DND-41 (cell line): ENCODE measurements around the gene NCKAP5L.

Experiments
- ATAC-seq: fragments of 200-7000 bp; cut with Tn5 transposase; 3 replicates; pipeline ENCODE4 v1.9.1; 2021; ENCODE audit warnings: low read depth; ENCODE audit not compliant: insufficient read depth
- DNase-seq: peaks from one replicate; pipeline ENCODE4 v3.0.0-alpha.2; 2020
- H2AFZ ChIP-seq: 2 replicates; pipeline ENCODE4 v1.6.0; 2012; ENCODE audit warnings: low read depth, low read length
- H3K27ac ChIP-seq: 2 replicates; pipeline ENCODE4 v1.5.1; 2012; ENCODE audit warnings: low read length, inconsistent platforms
- H3K27me3 ChIP-seq: fragments of 200-600 bp; sonication (generic); 2 replicates; pipeline ENCODE4 v1.6.0; 2012; ENCODE audit warnings: low read length, mild to moderate bottlenecking, inconsistent platforms; ENCODE audit not compliant: insufficient read depth, poor library complexity
- H3K36me3 ChIP-seq: 2 replicates; pipeline ENCODE4 v1.5.1; 2012; ENCODE audit warnings: low read length, inconsistent platforms; ENCODE audit not compliant: insufficient read depth
- H3K4me1 ChIP-seq: 2 replicates; pipeline ENCODE4 v1.5.1; 2012; ENCODE audit warnings: mild to moderate bottlenecking, low read length; ENCODE audit not compliant: insufficient read depth
- H3K4me2 ChIP-seq: 2 replicates; pipeline ENCODE4 v1.6.0; 2012; ENCODE audit warnings: mild to moderate bottlenecking, moderate library complexity, low read length, inconsistent platforms; ENCODE audit not compliant: insufficient read depth
- H3K4me3 ChIP-seq, 2 experiments: fragments of 200-600 bp in 1 of 2; shearing (Covaris generic) in 1 of 2; 2 replicates each; pipeline ENCODE4 v1.5.1; 2012 to 2016; ENCODE audit warnings: inconsistent platforms in 2 of 2, low read length in 2 of 2, mild to moderate bottlenecking in 2 of 2, low read depth in 1 of 2, moderate library complexity in 1 of 2
- H3K79me2 ChIP-seq: 2 replicates; pipeline ENCODE4 v1.6.0; 2012; ENCODE audit warnings: low read length, inconsistent platforms; ENCODE audit not compliant: insufficient read depth
- H3K9ac ChIP-seq: 2 replicates; pipeline ENCODE4 v1.6.0; 2012; ENCODE audit warnings: low read depth, mild to moderate bottlenecking, inconsistent platforms, low read length, moderate library complexity
- H3K9me3 ChIP-seq: 2 replicates; pipeline ENCODE4 v1.5.1; 2012; ENCODE audit warnings: low read length, moderate library complexity, mild to moderate bottlenecking, inconsistent platforms; ENCODE audit not compliant: insufficient read depth, severe bottlenecking
- H4K20me1 ChIP-seq: 2 replicates; pipeline ENCODE4 v1.6.0; 2012; ENCODE audit warnings: low read length; ENCODE audit not compliant: insufficient read depth
- CTCF ChIP-seq: IDR thresholded peaks from 2 replicates; pipeline ENCODE4 v1.5.1; 2012; ENCODE audit warnings: borderline replicate concordance, low read length, moderate library complexity, mild to moderate bottlenecking; ENCODE audit not compliant: poor library complexity, severe bottlenecking; ENCODE audit errors: extremely low read depth
- EZH2 ChIP-seq: IDR thresholded peaks from 3 replicates; pipeline ENCODE4 v1.6.1; 2012; ENCODE audit warnings: borderline replicate concordance, low read depth, mild to moderate bottlenecking, moderate library complexity, low read length, inconsistent platforms; ENCODE audit not compliant: severe bottlenecking

The NCKAP5L gene

GRCh38 chr12:49793620-49794019, 34.6 kb downstream of the NCKAP5L start:
- Histone ChIP-seq H3K4me2 (no peak overlapping the region), H3K4me3 (no peak overlapping the region), H3K27me3 (no peaks in the 10 kb centered on the region), H3K9me3 (no peaks in the 10 kb centered on the region), H4K20me1 (0 out of 2 replicates have a peak, but pooled peaks cover 4% of the 10 kb centered on the region), H2AFZ (no peak overlapping the region), H3K27ac (no peak overlapping the region), H3K79me2 (no peaks in the 10 kb centered on the region), H3K36me3 (peaks cover 43% of the 10 kb centered on the region), H3K4me1 (no peaks in the 10 kb centered on the region), H3K9ac (no peak overlapping the region)
- DNase-seq (no peak), ATAC-seq (no peak)
- TF ChIP-seq CTCF (no peak), EZH2 (no peak)

- ATAC-seq, result no peak
- H2AFZ ChIP-seq, result no peak overlapping the region
These were observed 35.1 kb downstream of the NCKAP5L start for GRCh38 chr12:49792976-49793580.

GRCh38 chr12:49792181-49792970, 35.8 kb downstream of the NCKAP5L start:
- no peak overlapping the region for H3K4me3 ChIP-seq
- H3K27ac ChIP-seq, result no peak overlapping the region
- H3K79me2 ChIP-seq, result no peaks in the 10 kb centered on the region
- no peaks in the 10 kb centered on the region for H3K4me1 ChIP-seq
- DNase-seq (no peak), ATAC-seq (no peak)
- no peaks in the 10 kb centered on the region for H3K27me3 ChIP-seq
- no peak overlapping the region for H3K9ac ChIP-seq
- no peak overlapping the region for H3K4me2 ChIP-seq
- peaks cover 31% of the 10 kb centered on the region for H3K36me3 ChIP-seq
- no peak for TF ChIP-seq EZH2
- TF ChIP-seq CTCF, result no peak
- H2AFZ ChIP-seq, result no peak overlapping the region
- no peaks in the 10 kb centered on the region for H3K9me3 ChIP-seq
- 0 out of 2 replicates have a peak, but pooled peaks cover 4% of the 10 kb centered on the region for H4K20me1 ChIP-seq

More at GRCh38 chr12:49792976-49793580, 35.1 kb downstream of the NCKAP5L start:
- H3K79me2 ChIP-seq, result no peaks in the 10 kb centered on the region
- no peak overlapping the region for H3K9ac ChIP-seq
- no peak for DNase-seq
- H3K4me1 ChIP-seq, result no peaks in the 10 kb centered on the region
- H4K20me1 ChIP-seq, result 0 out of 2 replicates have a peak, but pooled peaks cover 4% of the 10 kb centered on the region
- no peak overlapping the region for H3K4me2 ChIP-seq
- no peak overlapping the region for H3K27ac ChIP-seq
- no peaks in the 10 kb centered on the region for H3K27me3 ChIP-seq
- H3K36me3 ChIP-seq, result peaks cover 38% of the 10 kb centered on the region
- H3K9me3 ChIP-seq, result no peaks in the 10 kb centered on the region
- TF ChIP-seq CTCF, result no peak
- TF ChIP-seq EZH2, result no peak
- no peak overlapping the region for H3K4me3 ChIP-seq
